NB4 (cell line): Measurements from ENCODE around the gene CELF4.

ENCODE experiments used
- CTCF ChIP-seq: IDR thresholded peaks from one replicate; pipeline ENCODE4 v1.5.1; 2012; ENCODE audit warnings: low read depth, low read length
- MAX ChIP-seq: IDR thresholded peaks from 2 replicates; pipeline ENCODE4 v1.6.1; 2011; ENCODE audit warnings: low read depth, low read length
- MYC ChIP-seq: IDR thresholded peaks from 2 replicates; pipeline ENCODE4 v1.6.1; 2011; ENCODE audit warnings: low read depth, low read length
- POLR2A ChIP-seq: IDR thresholded peaks from 2 replicates; pipeline ENCODE4 v1.6.1; 2011; ENCODE audit warnings: mild to moderate bottlenecking; ENCODE audit not compliant: insufficient read length; ENCODE audit errors: extremely low read depth

- TF ChIP-seq POLR2A: no peak
- TF ChIP-seq MAX: no peak
- TF ChIP-seq CTCF: no peak
- no peak for TF ChIP-seq MYC
Observed at GRCh38 chr18:37289423-37289822, 276.2 kb downstream of the CELF4 start.
